Activated gamma-delta T cell treated with Interleukin-2 at 50 U/mL for 16 hours (primary cell): Measurements from ENCODE around the gene IMMP2L.
"Not testable (repeated sequence)": the region's sequence is repeated elsewhere in the genome, so short reads cannot be mapped to it uniquely, and the experiment has no call there.

Experiments
- DNase-seq: peaks from one replicate; pipeline ENCODE4 v3.0.0-alpha.2; 2020

The IMMP2L gene

GRCh38 chr7:111561904-111562732, at the start of gene IMMP2L:
Gene IMMP2L, minus strand, starts transcription at chr7:111562492.
- DNase-seq: peak; percentile 88

- not testable (repeated sequence) for DNase-seq
Measured at GRCh38 chr7:111609483-111610254, 47.4 kb upstream of the IMMP2L start.

- DNase-seq: no peak
Measured at GRCh38 chr7:111607621-111608020, 45.3 kb upstream of the IMMP2L start.

DNA sequence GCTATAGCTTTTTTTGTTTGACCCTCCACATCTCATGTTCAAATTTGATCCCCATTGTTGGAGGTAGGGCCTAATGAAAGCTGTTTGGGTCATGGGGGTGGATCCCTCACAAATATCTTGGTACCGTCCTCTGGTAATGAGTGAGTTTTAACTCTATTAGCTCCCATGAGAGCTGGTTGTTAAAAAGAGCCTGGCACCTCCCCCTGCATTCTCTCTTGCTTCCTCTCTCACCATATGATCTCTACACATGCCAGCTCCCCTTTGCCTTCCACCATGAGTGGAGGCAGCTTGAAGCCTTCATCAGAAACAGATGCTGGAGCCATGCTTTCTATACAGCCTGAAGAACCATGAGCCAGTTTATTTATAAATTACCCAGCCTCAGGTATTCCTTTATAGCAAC, 43.0 kb upstream of the IMMP2L start:
- no peak for DNase-seq

DNA sequence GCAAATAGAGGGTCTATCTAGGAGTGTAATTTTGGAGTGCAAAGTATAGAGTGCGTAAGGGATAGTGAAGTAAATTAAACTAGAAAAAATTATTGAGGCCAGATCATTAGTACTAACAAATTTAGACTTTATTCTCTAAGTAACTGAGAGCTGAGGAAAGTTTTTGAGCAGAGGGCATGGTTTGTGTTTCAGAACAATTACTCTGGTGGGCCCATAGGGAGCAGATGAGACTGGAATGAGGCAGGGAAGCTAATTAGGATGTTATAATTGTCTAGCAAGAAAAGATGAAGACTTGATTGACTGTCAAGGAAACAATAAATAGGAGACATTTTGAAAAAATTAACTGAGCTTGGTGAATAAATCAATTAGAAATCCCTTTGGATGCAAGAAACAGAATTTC, 37.8 kb upstream of the IMMP2L start:
- DNase-seq: no peak

GRCh38 chr7:111595780-111596179, 33.5 kb upstream of the IMMP2L start:
- DNase-seq: no peak

DNA sequence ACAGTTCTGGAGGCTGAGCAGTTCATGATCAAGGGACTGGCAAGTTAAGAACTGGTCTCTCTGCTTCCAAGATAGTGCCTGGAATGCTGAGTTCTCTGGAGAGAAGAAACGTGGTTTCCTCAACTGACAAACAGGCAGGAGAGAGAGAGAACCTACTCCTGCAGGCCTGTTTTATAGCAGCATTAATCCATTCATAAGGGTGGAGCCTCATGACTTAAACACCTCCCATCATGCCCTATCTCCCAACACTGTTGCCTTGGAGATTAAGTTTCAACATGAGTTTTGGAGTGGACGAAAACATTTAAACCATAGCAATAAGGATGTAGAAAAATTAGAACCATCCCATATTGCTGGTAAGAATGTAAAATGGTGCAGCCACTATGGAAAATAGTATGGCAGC, 32.3 kb upstream of the IMMP2L start:
- no peak for DNase-seq

- no peak for DNase-seq
Measured at GRCh38 chr7:111593343-111593742, 31.1 kb upstream of the IMMP2L start.

- DNase-seq: no peak
Measured at GRCh38 chr7:111588065-111588433, 25.8 kb upstream of the IMMP2L start.

GRCh38 chr7:111587410-111588064, 25.2 kb upstream of the IMMP2L start:
- no peak for DNase-seq

- DNase-seq: no peak
Measured at GRCh38 chr7:111586711-111587409, 24.6 kb upstream of the IMMP2L start.

- DNase-seq: not testable (repeated sequence)
Measured at GRCh38 chr7:111581784-111582488, 19.6 kb upstream of the IMMP2L start.

GRCh38 chr7:111581207-111581606, 18.9 kb upstream of the IMMP2L start:
- not testable (repeated sequence) for DNase-seq

GRCh38 chr7:111578754-111579153, 16.5 kb upstream of the IMMP2L start:
- no peak for DNase-seq

DNA sequence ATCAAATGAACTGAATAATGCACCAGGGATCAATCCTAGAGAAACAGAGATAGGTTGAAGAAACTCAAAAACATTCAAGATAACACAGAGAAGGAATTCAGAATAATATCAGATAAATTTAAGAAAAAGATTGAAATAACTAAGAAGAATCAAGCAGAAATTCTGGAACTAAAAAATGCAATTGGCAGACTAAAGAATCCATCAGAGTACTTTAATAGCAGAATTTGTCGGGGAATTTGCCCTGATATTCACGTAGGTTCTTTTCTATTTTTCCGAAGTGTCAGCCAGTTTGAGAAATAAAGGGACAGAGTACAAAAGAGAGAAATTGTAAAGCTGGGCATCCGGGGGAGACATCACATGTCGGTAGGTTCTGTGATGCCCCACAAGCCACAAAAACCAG, 9.4 kb upstream of the IMMP2L start:
- no peak for DNase-seq

- no peak for DNase-seq
Measured at GRCh38 chr7:111568870-111569462, 6.7 kb upstream of the IMMP2L start.

GRCh38 chr7:111568419-111568818, 6.1 kb upstream of the IMMP2L start:
- no peak for DNase-seq

DNA sequence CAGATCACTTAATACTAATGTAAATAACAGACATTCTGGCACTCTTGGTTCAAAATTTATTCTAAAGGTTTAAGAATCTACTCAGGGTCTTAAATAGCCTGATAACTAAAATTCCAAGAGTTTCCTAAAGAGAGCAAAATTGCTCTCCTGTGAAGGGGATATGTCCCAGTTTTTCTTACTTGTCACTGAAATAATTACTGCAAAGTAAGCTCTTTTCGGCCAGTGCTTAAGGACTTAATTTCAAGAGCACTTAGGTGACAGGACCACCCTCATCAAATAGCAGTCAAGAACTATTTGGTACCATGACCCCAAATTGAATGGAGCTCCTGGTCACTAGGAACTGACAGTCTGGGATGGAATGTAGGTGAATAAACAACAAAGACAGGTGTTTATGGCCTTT, 1.8 kb upstream of the IMMP2L start:
- no peak for DNase-seq

- DNase-seq: no peak
Measured at GRCh38 chr7:111561654-111561903, 713 bp downstream of the IMMP2L start.

GRCh38 chr7:111560773-111561653, 1.3 kb downstream of the IMMP2L start:
- no peak for DNase-seq

- DNase-seq: no peak
Measured at GRCh38 chr7:111558991-111559390, 3.3 kb downstream of the IMMP2L start.
